Neural progenitor cell (in vitro differentiated cells): ENCODE results near the gene ICE1. TPM values are rescaled to one million over a fixed set of nuclear protein-coding genes. Genes with fewer than 3 reads are reported as not detected.

ENCODE experiments used
- DNase-seq: peaks from one replicate; pipeline ENCODE4 v3.0.0-alpha.2; 2016; ENCODE audit warnings: low spot score
- H2AFZ ChIP-seq: fragments of 200-600 bp; sonication (generic); replicated peaks from 2 replicates; pipeline ENCODE4 v1.6.1; 2016; ENCODE audit warnings: antibody characterized with exemption
- H3F3A ChIP-seq: fragments of 200-600 bp; sonication (generic); 2 replicates; pipeline ENCODE4 v1.6.1; 2016; ENCODE audit warnings: antibody characterized with exemption, low read depth
- H3K27ac ChIP-seq: fragments of 200-600 bp; sonication (generic); 2 replicates; pipeline ENCODE4 v1.5.1; 2016; ENCODE audit warnings: mild to moderate bottlenecking
- H3K27me3 ChIP-seq: fragments of 200-600 bp; sonication (generic); 2 replicates; pipeline ENCODE4 v1.6.1; 2016; ENCODE audit warnings: mild to moderate bottlenecking, moderate library complexity
- H3K36me3 ChIP-seq: fragments of 200-600 bp; sonication (generic); 2 replicates; pipeline ENCODE4 v1.5.1; 2016
- H3K4me1 ChIP-seq: fragments of 200-600 bp; sonication (generic); 2 replicates; pipeline ENCODE4 v1.6.1; 2016; ENCODE audit warnings: mixed run types
- H3K4me2 ChIP-seq: fragments of 200-600 bp; sonication (generic); 2 replicates; pipeline ENCODE4 v1.6.1; 2016
- H3K4me3 ChIP-seq: fragments of 200-600 bp; sonication (generic); 2 replicates; pipeline ENCODE4 v1.5.1; 2016
- H3K79me2 ChIP-seq: fragments of 200-600 bp; sonication (generic); 2 replicates; pipeline ENCODE4 v1.6.1; 2016; ENCODE audit warnings: low read depth
- H3K9ac ChIP-seq: fragments of 200-600 bp; sonication (generic); 2 replicates; pipeline ENCODE4 v1.6.1; 2016
- H3K9me3 ChIP-seq: fragments of 200-600 bp; sonication (generic); 2 replicates; pipeline ENCODE4 v1.5.1; 2016; ENCODE audit warnings: low read depth
- H4K20me1 ChIP-seq: fragments of 200-600 bp; sonication (generic); 2 replicates; pipeline ENCODE4 v1.6.1; 2016; ENCODE audit warnings: low read depth
- H3K27ac Mint-ChIP-seq: 3 replicates; pipeline ENCODE4 v1.8.0; 2021; ENCODE audit warnings: mixed read lengths
- H3K27me3 Mint-ChIP-seq: 2 replicates; pipeline ENCODE4 v1.8.0; 2022; ENCODE audit warnings: low read depth, mild to moderate bottlenecking, inconsistent platforms, moderate library complexity, mixed read lengths; ENCODE audit not compliant: insufficient read depth
- H3K36me3 Mint-ChIP-seq: 3 replicates; pipeline ENCODE4 v1.8.0; 2021; ENCODE audit warnings: mixed read lengths
- H3K4me1 Mint-ChIP-seq: 3 replicates; pipeline ENCODE4 v1.8.0; 2021; ENCODE audit warnings: mixed read lengths
- H3K4me3 Mint-ChIP-seq: 3 replicates; pipeline ENCODE4 v1.8.0; 2021; ENCODE audit warnings: mild to moderate bottlenecking, moderate library complexity, mixed read lengths
- H3K9me3 Mint-ChIP-seq: 3 replicates; pipeline ENCODE4 v1.8.0; 2020; ENCODE audit warnings: mixed read lengths
- EZH2 ChIP-seq: fragments of 200-600 bp; sonication (generic); IDR thresholded peaks from 2 replicates; pipeline ENCODE4 v1.6.1; 2017; ENCODE audit warnings: antibody characterized with exemption, mild to moderate bottlenecking, moderate library complexity
- EZH2phosphoT487 ChIP-seq: fragments of 200-600 bp; sonication (generic); IDR thresholded peaks from 2 replicates; pipeline ENCODE4 v1.6.1; 2017; ENCODE audit warnings: antibody characterized with exemption
- total RNA-seq: library from RNA; depleted of rRNA; stranded (reverse); fragments of >200 nt; gene quantifications from 2 replicates; pipeline ENCODE4 v1.2.3, GENCODE V29; 2015; ENCODE audit warnings: low replicate concordance
- TF ChIP-seq, protein P1 (sequence below): fragments of 200-600 bp; sonication (generic); IDR thresholded peaks from 2 replicates; pipeline ENCODE4 v1.5.1; 2017; ENCODE audit warnings: antibody characterized with exemption, mild to moderate bottlenecking

Gene ICE1
- total RNA-seq, 1 donor from 2014 or later, result 47.6 TPM

DNA sequence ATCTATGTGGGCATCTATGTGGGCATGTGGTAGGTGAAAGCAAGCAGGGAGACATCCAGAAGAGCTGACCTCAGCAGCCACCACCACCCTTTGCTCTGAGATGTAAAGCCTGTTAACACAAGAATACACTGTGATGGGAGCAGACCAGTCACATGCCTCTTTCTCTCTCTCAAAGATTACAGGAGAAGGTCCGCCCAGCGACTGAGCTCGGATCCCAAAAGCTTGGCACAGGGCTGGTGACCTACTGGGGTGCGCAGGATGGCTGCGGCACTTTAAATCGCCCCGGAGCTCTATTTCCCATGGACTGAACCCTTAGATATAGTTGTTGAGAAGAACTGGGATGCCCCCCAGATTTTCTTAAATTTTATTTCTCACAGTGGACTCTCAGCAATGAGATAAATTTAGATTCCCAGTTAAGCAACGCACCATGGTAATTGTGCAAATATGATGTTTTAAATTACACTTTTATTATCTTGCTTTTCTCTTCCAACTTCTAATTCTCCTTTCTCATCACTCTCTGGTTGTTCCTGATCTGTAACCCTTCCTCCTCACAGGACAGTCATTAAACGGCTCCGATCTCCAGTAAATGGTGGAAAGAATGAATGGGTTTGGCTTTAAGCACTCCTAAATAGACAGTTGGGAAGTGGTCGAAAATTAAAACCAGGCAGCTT lies 37.7 kb upstream of the ICE1 start:
- Histone ChIP-seq H3K4me2 (no peak overlapping the region), H3K36me3 (no peaks in the 10 kb centered on the region), H3F3A (peaks cover 12% of the 10 kb centered on the region), H3K27ac (no peak overlapping the region), H2AFZ (no peak overlapping the region), H3K27me3 (no peaks in the 10 kb centered on the region), H3K9me3 (no peaks in the 10 kb centered on the region), H3K4me3 (no peak overlapping the region), H3K4me1 (peaks cover 16% of the 10 kb centered on the region), H3K9ac (no peak overlapping the region), H3K79me2 (no peaks in the 10 kb centered on the region), H4K20me1 (no peaks in the 10 kb centered on the region)
- no peak overlapping the region for H3K4me3 Mint-ChIP-seq
- DNase-seq, result no peak
- TF ChIP-seq, protein P1, sequence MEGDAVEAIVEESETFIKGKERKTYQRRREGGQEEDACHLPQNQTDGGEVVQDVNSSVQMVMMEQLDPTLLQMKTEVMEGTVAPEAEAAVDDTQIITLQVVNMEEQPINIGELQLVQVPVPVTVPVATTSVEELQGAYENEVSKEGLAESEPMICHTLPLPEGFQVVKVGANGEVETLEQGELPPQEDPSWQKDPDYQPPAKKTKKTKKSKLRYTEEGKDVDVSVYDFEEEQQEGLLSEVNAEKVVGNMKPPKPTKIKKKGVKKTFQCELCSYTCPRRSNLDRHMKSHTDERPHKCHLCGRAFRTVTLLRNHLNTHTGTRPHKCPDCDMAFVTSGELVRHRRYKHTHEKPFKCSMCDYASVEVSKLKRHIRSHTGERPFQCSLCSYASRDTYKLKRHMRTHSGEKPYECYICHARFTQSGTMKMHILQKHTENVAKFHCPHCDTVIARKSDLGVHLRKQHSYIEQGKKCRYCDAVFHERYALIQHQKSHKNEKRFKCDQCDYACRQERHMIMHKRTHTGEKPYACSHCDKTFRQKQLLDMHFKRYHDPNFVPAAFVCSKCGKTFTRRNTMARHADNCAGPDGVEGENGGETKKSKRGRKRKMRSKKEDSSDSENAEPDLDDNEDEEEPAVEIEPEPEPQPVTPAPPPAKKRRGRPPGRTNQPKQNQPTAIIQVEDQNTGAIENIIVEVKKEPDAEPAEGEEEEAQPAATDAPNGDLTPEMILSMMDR, result no peak
- TF ChIP-seq EZH2 (no peak), EZH2phosphoT487 (no peak)
- H3K27ac Mint-ChIP-seq, result no peak overlapping the region
- no peaks in the 10 kb centered on the region for H3K36me3 Mint-ChIP-seq
- peaks cover 2% of the 10 kb centered on the region for H3K27me3 Mint-ChIP-seq
- H3K9me3 Mint-ChIP-seq, result peaks cover 7% of the 10 kb centered on the region
- H3K4me1 Mint-ChIP-seq, result no peaks in the 10 kb centered on the region

DNA sequence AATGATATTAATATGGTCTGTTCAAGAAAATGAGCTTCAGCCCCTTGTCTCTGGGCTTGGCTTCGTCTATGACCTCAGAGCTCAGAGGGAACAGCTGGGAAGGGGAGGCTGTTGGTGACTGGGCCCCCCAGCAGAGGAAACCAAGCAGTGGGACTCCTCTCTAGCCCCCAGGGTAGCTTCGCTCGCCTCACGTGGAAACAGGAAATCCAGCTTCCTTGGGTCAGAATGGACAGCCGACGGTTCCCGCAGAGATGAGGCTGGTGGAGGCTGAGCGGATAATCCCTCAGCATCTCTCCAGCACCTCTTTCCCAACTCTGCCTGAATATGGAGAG lies 37.2 kb upstream of the ICE1 start:
- Histone ChIP-seq H3K79me2 (no peaks in the 10 kb centered on the region), H3K27me3 (no peaks in the 10 kb centered on the region), H3K27ac (no peak overlapping the region), H3K9me3 (no peaks in the 10 kb centered on the region), H3K4me1 (peaks cover 16% of the 10 kb centered on the region), H2AFZ (no peak overlapping the region), H3K4me3 (no peak overlapping the region), H3K36me3 (no peaks in the 10 kb centered on the region), H3K9ac (no peak overlapping the region), H4K20me1 (no peaks in the 10 kb centered on the region), H3F3A (peaks cover 12% of the 10 kb centered on the region), H3K4me2 (no peak overlapping the region)
- Mint-ChIP-seq H3K9me3 (peaks cover 7% of the 10 kb centered on the region), H3K36me3 (no peaks in the 10 kb centered on the region), H3K4me1 (no peaks in the 10 kb centered on the region), H3K27ac (no peak overlapping the region), H3K4me3 (no peak overlapping the region), H3K27me3 (peaks cover 2% of the 10 kb centered on the region)
- no peak for TF ChIP-seq EZH2
- TF ChIP-seq, protein P1, result no peak
- TF ChIP-seq EZH2phosphoT487, result no peak
- DNase-seq, result no peak

DNA sequence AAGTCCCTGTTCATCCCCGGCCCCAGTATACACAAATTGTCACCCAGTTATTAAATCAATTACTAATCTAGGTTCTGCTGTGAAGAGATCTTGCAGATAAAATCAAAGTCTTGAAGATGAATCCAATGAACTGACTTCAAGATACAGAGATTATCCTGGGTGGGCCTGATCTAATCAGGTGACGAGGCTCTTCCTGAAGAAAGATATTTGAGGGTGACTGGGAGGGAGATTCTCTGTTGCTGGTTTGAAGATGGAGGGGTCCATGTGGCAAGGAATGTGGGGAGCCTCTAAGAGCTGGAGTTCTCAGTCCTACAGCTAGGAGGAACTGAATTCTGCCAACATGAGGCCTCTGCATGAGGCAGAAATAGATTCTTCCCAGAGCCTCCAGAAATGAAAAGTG lies 36.1 kb upstream of the ICE1 start:
- peaks cover 12% of the 10 kb centered on the region for H3F3A ChIP-seq
- DNase-seq, result no peak
- H2AFZ ChIP-seq, result no peak overlapping the region
- peaks cover 16% of the 10 kb centered on the region for H3K4me1 ChIP-seq
- peaks cover 2% of the 10 kb centered on the region for H3K27me3 Mint-ChIP-seq
- H3K27ac ChIP-seq, result no peak overlapping the region
- H3K9me3 Mint-ChIP-seq, result peaks cover 4% of the 10 kb centered on the region
- H3K9ac ChIP-seq, result no peak overlapping the region
- no peak overlapping the region for H3K4me3 Mint-ChIP-seq
- no peak overlapping the region for H3K4me3 ChIP-seq
- no peaks in the 10 kb centered on the region for H3K9me3 ChIP-seq
- H3K27ac Mint-ChIP-seq, result no peak overlapping the region
- no peaks in the 10 kb centered on the region for H4K20me1 ChIP-seq
- TF ChIP-seq EZH2phosphoT487 (no peak), EZH2 (no peak)
- TF ChIP-seq, protein P1, result no peak
- H3K4me1 Mint-ChIP-seq, result no peaks in the 10 kb centered on the region
- H3K4me2 ChIP-seq, result no peak overlapping the region
- H3K36me3 ChIP-seq, result no peaks in the 10 kb centered on the region
- no peaks in the 10 kb centered on the region for H3K27me3 ChIP-seq
- H3K36me3 Mint-ChIP-seq, result peaks cover 1% of the 10 kb centered on the region
- H3K79me2 ChIP-seq, result no peaks in the 10 kb centered on the region
